ENCODE measurements around the gene TRIOBP. TPM values are rescaled to one million over a fixed set of nuclear protein-coding genes. Genes with fewer than 3 reads are reported as not detected.

The TRIOBP gene
- total RNA-seq, 1 donor from 2014 or later, result 37.2 TPM

GRCh38 chr22:37774728-37775127, 77.9 kb downstream of the TRIOBP start:
- Mint-ChIP-seq H3K27me3 (ENCODE audit: low read depth) (no peaks in the 10 kb centered on the region), H3K36me3 (ENCODE audit: low read depth) (peaks cover 9% of the 10 kb centered on the region), H3K9me3 (no peaks in the 10 kb centered on the region), H3K4me1 (ENCODE audit: low read depth) (no peaks in the 10 kb centered on the region), H3K27ac (no peak overlapping the region), H3K4me3 (ENCODE audit: low read depth) (no peak overlapping the region)
- intact Hi-C loops (cut with micrococcal nuclease), result no loop called here
- DNase-seq (ENCODE audit: low spot score), result no peak

DNA sequence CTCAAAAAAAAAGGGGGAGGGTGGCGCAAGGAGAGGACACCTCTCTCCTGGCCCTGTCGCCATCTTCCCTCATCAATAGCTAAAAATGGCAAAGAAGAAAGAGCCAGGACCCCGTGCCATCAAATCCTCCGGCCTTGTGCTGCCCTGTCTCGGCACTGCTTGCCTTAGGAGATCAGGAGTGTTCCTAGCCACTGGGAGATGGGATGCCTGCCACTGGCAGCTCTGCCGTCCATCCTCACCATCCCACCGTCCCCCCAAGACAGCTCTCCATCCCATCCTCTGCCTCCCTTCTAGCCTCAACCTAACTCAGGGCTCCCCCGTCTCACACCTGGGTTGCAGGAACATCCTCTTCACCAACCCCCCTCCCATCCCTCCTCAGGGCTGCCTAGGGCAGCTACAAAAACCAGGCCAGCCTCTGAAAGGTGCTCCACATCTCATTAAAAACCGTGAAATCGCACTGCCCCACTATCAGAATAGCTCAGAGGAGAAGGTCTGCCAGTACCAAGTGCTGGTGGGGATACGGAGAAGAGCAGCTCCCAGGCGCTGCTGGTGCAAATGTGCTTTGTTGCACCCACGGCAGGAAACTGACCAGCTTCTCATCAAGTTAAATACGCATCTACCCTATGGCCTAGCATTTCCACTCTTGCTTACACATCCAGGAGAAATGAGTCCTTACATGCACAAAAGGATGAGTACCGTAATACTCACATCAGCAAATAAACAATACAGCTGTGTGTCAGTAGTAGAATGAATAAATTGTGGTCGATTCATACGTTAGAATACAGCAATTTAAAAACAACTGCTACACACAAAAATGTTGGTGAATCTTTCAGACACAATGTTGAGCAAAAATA, 79.2 kb downstream of the TRIOBP start:
- intact Hi-C loops (cut with micrococcal nuclease), result no loop called here
- DNase-seq (ENCODE audit: low spot score), result no peak
- no peaks in the 10 kb centered on the region for H3K4me1 Mint-ChIP-seq (ENCODE audit: low read depth)
- H3K27me3 Mint-ChIP-seq (ENCODE audit: low read depth), result no peaks in the 10 kb centered on the region
- H3K9me3 Mint-ChIP-seq, result no peaks in the 10 kb centered on the region
- peaks cover 9% of the 10 kb centered on the region for H3K36me3 Mint-ChIP-seq (ENCODE audit: low read depth)
- no peak overlapping the region for H3K4me3 Mint-ChIP-seq (ENCODE audit: low read depth)
- no peak overlapping the region for H3K27ac Mint-ChIP-seq

DNA sequence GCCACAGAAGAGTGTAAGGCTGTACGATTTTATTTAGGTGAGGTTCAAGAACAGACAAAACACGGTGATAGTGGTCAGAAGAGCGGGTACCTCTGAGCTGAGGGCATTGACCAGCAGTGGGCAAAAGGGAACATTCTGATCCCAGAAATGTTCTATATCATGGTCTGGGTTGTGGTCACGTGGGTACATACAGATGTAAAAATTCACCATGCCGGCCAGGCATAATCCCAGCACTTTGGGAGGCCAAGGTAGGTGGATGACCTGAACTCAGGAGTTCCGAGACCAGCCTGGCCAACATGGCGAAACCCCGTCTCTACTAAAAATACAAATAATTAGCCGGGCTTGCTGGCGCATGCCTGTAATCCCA, 79.8 kb downstream of the TRIOBP start:
- H3K36me3 Mint-ChIP-seq (ENCODE audit: low read depth), result peaks cover 9% of the 10 kb centered on the region
- H3K4me1 Mint-ChIP-seq (ENCODE audit: low read depth), result no peaks in the 10 kb centered on the region
- no peaks in the 10 kb centered on the region for H3K27me3 Mint-ChIP-seq (ENCODE audit: low read depth)
- H3K27ac Mint-ChIP-seq, result no peak overlapping the region
- no peaks in the 10 kb centered on the region for H3K9me3 Mint-ChIP-seq
- intact Hi-C loops (cut with micrococcal nuclease), result no loop called here
- H3K4me3 Mint-ChIP-seq (ENCODE audit: low read depth), result no peak overlapping the region
- DNase-seq (ENCODE audit: low spot score), result no peak

GRCh38 chr22:37777122-37777687, 80.4 kb downstream of the TRIOBP start:
- Mint-ChIP-seq H3K4me3 (ENCODE audit: low read depth) (no peak overlapping the region), H3K4me1 (ENCODE audit: low read depth) (no peaks in the 10 kb centered on the region), H3K9me3 (no peaks in the 10 kb centered on the region), H3K36me3 (ENCODE audit: low read depth) (peaks cover 9% of the 10 kb centered on the region), H3K27me3 (ENCODE audit: low read depth) (no peaks in the 10 kb centered on the region), H3K27ac (no peak overlapping the region)
- no peak for DNase-seq (ENCODE audit: low spot score)
- intact Hi-C loops (cut with micrococcal nuclease), result no loop called here

- intact Hi-C loops (cut with micrococcal nuclease), result no loop called here
- H3K4me1 Mint-ChIP-seq (ENCODE audit: low read depth), result no peaks in the 10 kb centered on the region
- DNase-seq (ENCODE audit: low spot score), result no peak
- no peaks in the 10 kb centered on the region for H3K9me3 Mint-ChIP-seq
- H3K36me3 Mint-ChIP-seq (ENCODE audit: low read depth), result peaks cover 3% of the 10 kb centered on the region
- no peak overlapping the region for H3K4me3 Mint-ChIP-seq (ENCODE audit: low read depth)
- H3K27me3 Mint-ChIP-seq (ENCODE audit: low read depth), result no peaks in the 10 kb centered on the region
- no peak overlapping the region for H3K27ac Mint-ChIP-seq
Observed at GRCh38 chr22:37778370-37779009, 81.6 kb downstream of the TRIOBP start.

GRCh38 chr22:37781434-37782059, 84.7 kb downstream of the TRIOBP start:
- Mint-ChIP-seq H3K4me3 (ENCODE audit: low read depth) (no peak overlapping the region), H3K4me1 (ENCODE audit: low read depth) (no peaks in the 10 kb centered on the region), H3K36me3 (ENCODE audit: low read depth) (no peaks in the 10 kb centered on the region), H3K9me3 (no peaks in the 10 kb centered on the region), H3K27ac (no peak overlapping the region), H3K27me3 (ENCODE audit: low read depth) (no peaks in the 10 kb centered on the region)
- no peak for DNase-seq (ENCODE audit: low spot score)
- intact Hi-C loops (cut with micrococcal nuclease), result no loop called here

DNA sequence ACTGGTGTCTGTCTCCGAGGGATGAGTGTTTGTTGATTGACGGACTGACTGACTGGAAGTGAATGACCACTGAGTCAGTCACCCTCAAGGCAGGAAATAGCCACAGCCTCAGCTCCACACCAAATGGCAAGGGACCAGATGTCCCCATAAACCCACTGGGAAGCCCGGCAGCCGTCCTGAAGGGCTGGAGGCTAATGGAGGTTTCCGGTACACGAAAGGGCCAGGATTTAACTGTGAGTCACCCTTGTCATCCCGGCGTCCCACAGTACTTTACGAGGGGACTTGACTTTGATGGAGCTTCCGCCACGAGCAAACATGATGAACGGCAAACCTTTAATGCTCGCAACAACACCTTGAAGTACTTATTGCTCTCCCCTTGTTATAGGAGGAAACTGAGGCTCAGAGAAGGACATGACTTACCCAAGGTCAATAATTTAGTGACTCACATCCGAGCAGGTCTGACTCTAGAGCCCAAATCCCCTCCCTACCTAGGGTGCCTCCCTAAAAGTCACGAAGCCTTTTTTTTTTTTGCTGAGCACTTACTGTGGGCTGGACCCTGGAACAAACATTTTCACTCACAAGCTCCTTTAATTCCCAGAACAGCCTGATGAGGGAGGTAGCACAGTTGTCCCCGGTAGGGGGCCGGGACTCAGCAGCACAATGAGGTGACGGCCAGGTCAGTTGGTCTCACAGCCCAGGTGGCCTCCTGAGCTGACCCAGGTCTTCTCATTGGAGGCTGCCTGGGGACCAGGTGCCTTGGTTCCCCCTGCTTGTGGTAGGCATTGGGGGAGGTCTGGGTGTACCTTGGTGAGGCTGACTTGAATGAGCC, 85.7 kb downstream of the TRIOBP start:
- Mint-ChIP-seq H3K27me3 (ENCODE audit: low read depth) (no peaks in the 10 kb centered on the region), H3K36me3 (ENCODE audit: low read depth) (no peaks in the 10 kb centered on the region), H3K27ac (no peak overlapping the region), H3K4me3 (ENCODE audit: low read depth) (no peak overlapping the region), H3K9me3 (no peaks in the 10 kb centered on the region), H3K4me1 (ENCODE audit: low read depth) (no peaks in the 10 kb centered on the region)
- intact Hi-C loops (cut with micrococcal nuclease), result no loop called here
- DNase-seq (ENCODE audit: low spot score), result no peak

- H3K9me3 Mint-ChIP-seq, result no peaks in the 10 kb centered on the region
- H3K36me3 Mint-ChIP-seq (ENCODE audit: low read depth), result no peaks in the 10 kb centered on the region
- DNase-seq (ENCODE audit: low spot score), result no peak
- no peaks in the 10 kb centered on the region for H3K27me3 Mint-ChIP-seq (ENCODE audit: low read depth)
- intact Hi-C loops (cut with micrococcal nuclease), result no loop called here
- H3K27ac Mint-ChIP-seq, result no peak overlapping the region
- no peak overlapping the region for H3K4me3 Mint-ChIP-seq (ENCODE audit: low read depth)
- H3K4me1 Mint-ChIP-seq (ENCODE audit: low read depth), result no peaks in the 10 kb centered on the region
Observed at GRCh38 chr22:37784829-37785495, 88.1 kb downstream of the TRIOBP start.

GRCh38 chr22:37790234-37790633, 93.4 kb downstream of the TRIOBP start:
- Mint-ChIP-seq H3K36me3 (ENCODE audit: low read depth) (no peaks in the 10 kb centered on the region), H3K4me1 (ENCODE audit: low read depth) (no peaks in the 10 kb centered on the region), H3K9me3 (no peaks in the 10 kb centered on the region), H3K27me3 (ENCODE audit: low read depth) (peaks cover 1% of the 10 kb centered on the region), H3K4me3 (ENCODE audit: low read depth) (no peak overlapping the region), H3K27ac (no peak overlapping the region)
- intact Hi-C loops (cut with micrococcal nuclease), result no loop called here
- DNase-seq (ENCODE audit: low spot score), result no peak

DNA sequence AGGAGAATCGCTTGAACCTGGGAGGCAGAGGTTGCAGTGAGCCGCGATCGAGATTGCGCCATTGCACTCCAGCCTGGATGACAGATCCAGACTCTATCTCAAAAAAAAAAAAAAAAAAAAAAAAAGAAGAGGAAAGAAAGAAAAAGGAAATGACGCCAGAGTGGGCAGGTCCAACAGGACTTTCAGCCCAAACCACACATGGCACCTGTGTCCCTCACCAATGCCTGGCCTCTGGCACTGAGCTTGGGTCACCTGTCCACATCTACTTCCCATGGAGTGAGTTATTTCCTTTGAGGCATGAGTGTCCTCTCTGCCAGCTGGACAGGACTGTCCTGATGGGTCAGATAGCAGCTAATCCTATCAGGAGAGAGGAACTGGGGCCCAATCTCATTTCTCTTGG, 95.6 kb downstream of the TRIOBP start:
- Mint-ChIP-seq H3K27ac (no peak overlapping the region), H3K9me3 (no peaks in the 10 kb centered on the region), H3K4me1 (ENCODE audit: low read depth) (no peaks in the 10 kb centered on the region), H3K4me3 (ENCODE audit: low read depth) (no peak overlapping the region), H3K27me3 (ENCODE audit: low read depth) (peaks cover 1% of the 10 kb centered on the region), H3K36me3 (ENCODE audit: low read depth) (no peaks in the 10 kb centered on the region)
- DNase-seq (ENCODE audit: low spot score), result no peak
- intact Hi-C loops (cut with micrococcal nuclease), result no loop called here

- no peak for DNase-seq (ENCODE audit: low spot score)
- no peak overlapping the region for H3K27ac Mint-ChIP-seq
- H3K9me3 Mint-ChIP-seq, result no peaks in the 10 kb centered on the region
- no peaks in the 10 kb centered on the region for H3K36me3 Mint-ChIP-seq (ENCODE audit: low read depth)
- peaks cover 3% of the 10 kb centered on the region for H3K27me3 Mint-ChIP-seq (ENCODE audit: low read depth)
- intact Hi-C loops (cut with micrococcal nuclease), result no loop called here
- no peak overlapping the region for H3K4me3 Mint-ChIP-seq (ENCODE audit: low read depth)
- no peaks in the 10 kb centered on the region for H3K4me1 Mint-ChIP-seq (ENCODE audit: low read depth)
Observed at GRCh38 chr22:37794376-37794775, 97.5 kb downstream of the TRIOBP start.

DNA sequence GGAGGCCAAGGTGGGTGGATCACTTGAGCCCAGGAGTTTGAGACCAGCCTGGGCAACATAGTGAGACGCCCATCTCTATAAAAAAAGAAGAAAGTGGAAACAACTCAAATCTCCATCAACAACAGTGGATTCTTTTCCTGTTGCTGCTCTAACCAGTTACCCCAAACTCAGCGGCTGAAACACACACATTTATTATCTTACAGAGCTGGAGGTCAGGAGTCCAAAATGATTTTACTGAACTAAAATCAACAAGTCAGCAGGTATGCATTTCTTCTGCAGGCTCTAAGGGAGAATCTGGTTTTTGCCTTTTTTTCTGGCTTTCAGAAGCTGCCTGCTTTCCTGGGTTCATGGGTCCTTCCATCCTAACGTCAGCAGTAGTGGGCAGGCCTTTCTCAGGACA, 99.2 kb downstream of the TRIOBP start:
- no peaks in the 10 kb centered on the region for H3K4me1 Mint-ChIP-seq (ENCODE audit: low read depth)
- no peaks in the 10 kb centered on the region for H3K9me3 Mint-ChIP-seq
- H3K27me3 Mint-ChIP-seq (ENCODE audit: low read depth), result peaks cover 8% of the 10 kb centered on the region
- H3K27ac Mint-ChIP-seq, result no peak overlapping the region
- H3K36me3 Mint-ChIP-seq (ENCODE audit: low read depth), result no peaks in the 10 kb centered on the region
- no peak overlapping the region for H3K4me3 Mint-ChIP-seq (ENCODE audit: low read depth)
- intact Hi-C loops (cut with micrococcal nuclease), result no loop called here
- DNase-seq (ENCODE audit: low spot score), result no peak
